Measurements from ENCODE around the gene TECR.
"Not testable (repeated sequence)": the region's sequence is repeated elsewhere in the genome, so short reads cannot be mapped to it uniquely, and the experiment has no call there.

TECR gene

GRCh38 chr19:14589433-14589832, 60.0 kb downstream of the TECR start:
- DNase-seq (ENCODE audit: low spot score), result not testable (repeated sequence)

DNA sequence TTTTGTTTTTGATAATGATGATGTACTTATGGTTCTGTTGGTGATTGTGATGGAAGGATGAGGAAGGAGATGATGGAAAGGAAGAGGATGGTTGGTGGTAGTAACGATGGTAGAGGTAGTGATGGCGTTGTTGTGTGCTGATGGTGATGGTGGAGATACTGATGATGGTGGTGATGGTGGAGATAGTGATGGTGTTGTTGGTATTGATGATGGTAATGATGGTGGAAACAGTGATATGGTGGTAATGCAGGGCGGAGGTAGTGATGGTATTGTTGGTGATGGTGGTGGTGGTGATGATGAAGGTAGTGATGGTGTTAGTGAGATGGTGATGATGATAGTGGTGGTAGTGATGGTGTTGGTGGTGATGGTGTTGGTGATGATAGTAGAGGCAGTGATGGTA, 66.2 kb downstream of the TECR start:
- DNase-seq (ENCODE audit: low spot score), result no peak

DNA sequence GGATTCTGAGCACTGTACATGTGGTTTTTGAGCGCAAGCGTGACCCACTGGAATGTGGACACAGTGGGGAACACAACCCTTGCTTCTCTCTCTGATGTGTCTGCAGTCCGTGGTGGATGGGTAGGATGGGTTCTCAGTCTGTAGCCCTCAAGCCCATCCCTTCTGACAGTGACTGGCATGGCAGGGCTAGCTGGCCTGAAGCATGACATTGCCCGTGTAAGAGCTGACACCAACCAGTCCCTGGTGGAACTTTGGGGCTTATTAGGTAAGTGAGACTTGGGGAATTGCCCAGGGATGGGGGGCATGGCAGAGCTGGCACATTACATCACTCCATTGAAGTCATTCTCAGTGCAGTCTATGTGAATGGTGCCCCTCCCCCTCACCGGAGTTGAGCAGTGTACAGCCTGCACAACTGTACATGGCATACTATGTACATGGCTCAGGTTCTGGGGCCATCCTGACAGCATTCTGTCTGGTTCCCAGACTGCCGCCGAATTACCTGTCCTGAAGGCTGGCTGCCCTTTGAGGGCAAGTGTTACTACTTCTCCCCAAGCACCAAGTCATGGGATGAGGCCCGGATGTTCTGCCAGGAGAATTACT, 70.3 kb downstream of the TECR start:
- DNase-seq (ENCODE audit: low spot score), result no peak

- no peak for DNase-seq (ENCODE audit: low spot score)
Observed at GRCh38 chr19:14603990-14604387, 74.6 kb downstream of the TECR start.

DNA sequence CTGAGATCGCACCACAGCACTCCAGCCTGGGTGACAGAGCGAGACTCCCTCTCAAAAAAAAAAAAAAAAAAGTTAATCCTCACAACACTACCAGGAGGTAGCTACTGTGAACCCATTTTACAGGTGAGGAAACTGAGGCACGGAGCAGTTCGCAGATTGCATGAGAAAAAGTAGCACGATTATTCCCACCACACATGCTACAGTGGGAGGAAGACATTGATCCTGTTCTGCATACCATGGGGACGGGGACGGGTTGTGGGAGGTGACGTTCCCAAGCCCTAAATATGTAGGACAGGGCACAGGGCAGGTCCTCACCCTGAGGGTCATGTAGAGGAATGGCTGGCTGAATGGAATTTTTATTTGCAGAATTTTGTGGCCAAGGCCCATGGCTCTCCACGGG, 77.2 kb downstream of the TECR start:
- DNase-seq (ENCODE audit: low spot score), result no peak

GRCh38 chr19:14611051-14611450, 81.7 kb downstream of the TECR start:
- DNase-seq (ENCODE audit: low spot score), result no peak

GRCh38 chr19:14612242-14612641, 82.8 kb downstream of the TECR start:
- DNase-seq (ENCODE audit: low spot score), result not testable (repeated sequence)

GRCh38 chr19:14612657-14613056, 83.3 kb downstream of the TECR start:
- DNase-seq (ENCODE audit: low spot score), result no peak

DNA sequence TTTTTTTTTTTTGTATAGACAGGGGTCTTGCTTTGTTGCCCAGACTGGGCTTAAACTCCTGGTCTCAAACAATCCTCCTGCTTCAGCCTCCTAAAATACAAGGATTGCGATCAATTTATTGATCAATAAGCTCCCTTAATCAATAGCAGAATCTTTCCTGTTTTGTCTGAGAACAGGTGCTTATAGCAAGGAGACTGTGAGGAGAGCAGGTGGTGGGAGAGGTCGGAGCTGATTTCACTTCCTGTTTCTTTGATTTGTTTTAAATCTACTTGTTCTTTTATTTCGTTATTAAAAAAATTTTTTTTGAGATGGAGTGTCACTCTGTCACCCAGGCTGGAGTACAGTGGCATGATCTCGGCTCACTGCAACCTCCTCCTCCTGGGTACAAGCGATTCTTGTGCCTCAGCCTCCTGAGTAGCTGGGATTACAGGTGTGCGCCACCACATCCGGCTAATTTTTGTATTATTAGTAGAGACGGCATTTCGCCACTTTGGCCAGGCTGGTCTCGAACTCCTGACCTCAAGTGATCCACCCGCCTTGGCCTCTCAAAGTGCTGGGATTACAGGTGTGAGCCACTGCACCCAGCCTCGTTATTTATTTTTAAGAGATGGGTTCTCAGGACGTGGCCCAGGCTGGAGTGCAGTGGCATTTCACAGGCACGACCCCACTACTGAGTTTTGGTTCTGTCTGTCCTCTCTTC, 84.2 kb downstream of the TECR start:
- DNase-seq (ENCODE audit: low spot score), result not testable (repeated sequence)

DNA sequence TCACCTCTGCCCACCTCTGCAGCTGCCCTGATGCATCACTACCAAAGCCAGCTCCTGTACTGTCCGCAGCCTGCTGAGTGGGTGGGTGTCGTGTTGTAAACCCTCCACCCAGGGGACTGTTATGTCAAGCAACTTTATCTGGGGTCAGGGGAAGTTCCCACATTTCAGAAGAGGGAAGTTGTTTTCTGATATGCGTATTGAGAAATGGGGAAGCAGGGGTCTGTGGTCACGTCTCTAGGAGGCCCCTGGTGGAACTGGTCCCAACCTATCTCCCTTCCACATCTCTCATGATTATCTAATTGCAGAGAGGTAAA, 84.7 kb downstream of the TECR start:
- DNase-seq (ENCODE audit: low spot score), result no peak
